Heart left ventricle (tissue), 13 donors: Measurements from ENCODE around the gene CPLX1.

Experiments used
- CTCF ChIP-seq, 12 donors: fragments of 200-600 bp; sonication (generic) in 4 of 12; IDR thresholded peaks; one replicate each; pipeline versions ENCODE4 v1.5.0 to v1.8.0; 2018 to 2022; ENCODE audit warnings: antibody characterized with exemption in 12 of 12, mild to moderate bottlenecking in 5 of 12
- POLR2A ChIP-seq, 2 donors: fragments of 450-650 bp; IDR thresholded peaks; one replicate each; pipeline ENCODE4 v1.6.1; 2017; ENCODE audit warnings: antibody characterized with exemption in 2 of 2, mild to moderate bottlenecking in 2 of 2, moderate library complexity in 2 of 2
- donor health status: ischemic (EF 13 %, LVEDD 7.1; RV severe dilation, severe dysfunction).
- donor health status: DM: no; HTN: yes; CAD: no.
- donor health status: DM: no; HTN: no; CAD: no.
- donor health status: ischemic (EF 25% LVEDD 6.9; RV normal size, moderate dysfunction).
- donor health status: ischemic (EF 25% LVEDD 5.7; RV mildly dilated, moderate dysfunction).
- donor health status: ischemic (EF 35%, LVEDD 5.7; RV mildly dilated, moderate dysfunction).
- donor health status: nonischemic (EF 11% LVEDD 7.7; RV severe dilation, severe dysfunction).
- donor health status: DM: yes; HTN: yes; CAD: no.
- donor health status: PGD.
- donor health status: ischemic (EF 29% LVEDD 5.4; RV normal size, mild dysfunction).
- donor health status: nonischemic (EF 23%, LVEDD 6.1; RV moderate dilation, normal function).

DNA sequence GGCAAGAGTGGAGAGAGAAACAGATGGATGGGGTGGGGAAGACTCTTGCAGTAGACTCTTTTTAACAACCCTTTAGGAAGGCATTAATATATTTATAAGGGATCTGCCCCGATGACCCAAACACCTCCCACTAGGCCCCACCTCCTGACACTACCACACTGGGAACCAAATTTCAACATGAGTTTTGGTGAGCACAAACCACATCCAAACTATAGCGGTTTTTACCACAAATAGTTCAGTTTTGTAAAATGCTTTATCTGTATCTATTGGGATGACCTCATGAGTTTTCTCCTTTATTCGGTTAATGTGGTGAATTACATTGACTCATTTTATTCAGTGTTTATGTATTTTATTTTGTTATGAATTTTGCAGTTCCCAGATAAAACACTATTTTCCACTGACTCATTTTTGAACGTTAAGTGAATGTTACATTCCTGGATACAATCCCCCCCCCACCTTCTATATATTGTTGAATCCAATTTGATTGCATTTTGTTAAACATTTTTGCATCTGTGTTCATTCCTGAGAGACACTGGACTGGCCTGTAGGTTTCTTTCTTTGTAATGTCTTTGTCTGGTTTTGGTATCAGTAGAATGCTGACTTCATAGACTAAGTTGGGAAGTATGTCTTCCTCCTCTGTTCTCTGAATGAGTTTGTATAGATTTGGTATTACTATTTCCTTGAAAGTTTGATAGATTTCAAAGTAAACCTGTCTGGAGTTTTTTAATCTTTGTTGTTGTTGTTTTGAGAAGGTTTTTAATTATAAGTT, 13.9 kb upstream of the CPLX1 start:
- TF ChIP-seq CTCF (IDR thresholded peaks at IDR 0.05) (no peak), POLR2A (IDR thresholded peaks at IDR 0.05) (no peak)
